Subcutaneous adipose tissue (tissue), 4 donors: Measurements from ENCODE around the gene CYP19A1. TPM values are rescaled to one million over a fixed set of nuclear protein-coding genes. Genes with fewer than 3 reads are reported as not detected.

Experiments used
- CTCF ChIP-seq: fragments of 450-650 bp; IDR thresholded peaks from one replicate; pipeline ENCODE4 v1.5.1; 2016; ENCODE audit warnings: low read depth, mild to moderate bottlenecking, control low read depth, antibody characterized with exemption, moderate library complexity
- total RNA-seq, 4 donors: library from RNA; depleted of rRNA; stranded (reverse); fragments of >200 nt; gene quantifications; one replicate each; pipeline ENCODE4 v1.1.0, GENCODE V29; 2016

Gene CYP19A1
- total RNA-seq, 4 donors from 2014 or later: 0.75 to 16.7 (median 8.3) TPM

- TF ChIP-seq CTCF: no peak
These were observed 151.5 kb downstream of the CYP19A1 start for GRCh38 chr15:51186891-51187290.

DNA sequence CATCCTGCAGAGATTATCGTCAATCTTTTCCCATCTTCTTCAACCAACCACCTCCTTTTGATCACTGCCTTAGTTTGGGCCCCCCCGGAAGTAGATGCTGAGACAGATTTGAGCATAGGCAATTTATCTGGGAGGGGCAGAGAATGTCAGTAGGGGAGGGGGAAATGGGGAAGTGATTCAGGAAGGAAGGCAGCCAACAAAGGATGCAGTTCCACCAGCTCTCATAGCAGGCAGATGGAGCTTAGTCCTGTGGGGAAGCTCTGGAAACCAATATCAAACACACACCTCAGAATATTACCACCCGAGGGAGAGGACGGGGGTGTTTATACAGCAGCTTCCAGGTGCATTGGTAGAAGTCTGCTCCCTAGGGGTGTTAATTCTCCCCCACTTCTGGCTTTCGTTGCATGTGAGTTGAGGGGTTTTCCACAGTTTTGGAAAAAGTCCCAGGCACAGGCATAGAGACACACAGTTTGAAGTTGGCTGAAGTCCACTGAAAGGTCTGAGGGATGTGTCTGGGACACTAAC lies 152.2 kb downstream of the CYP19A1 start:
- no peak for TF ChIP-seq CTCF

DNA sequence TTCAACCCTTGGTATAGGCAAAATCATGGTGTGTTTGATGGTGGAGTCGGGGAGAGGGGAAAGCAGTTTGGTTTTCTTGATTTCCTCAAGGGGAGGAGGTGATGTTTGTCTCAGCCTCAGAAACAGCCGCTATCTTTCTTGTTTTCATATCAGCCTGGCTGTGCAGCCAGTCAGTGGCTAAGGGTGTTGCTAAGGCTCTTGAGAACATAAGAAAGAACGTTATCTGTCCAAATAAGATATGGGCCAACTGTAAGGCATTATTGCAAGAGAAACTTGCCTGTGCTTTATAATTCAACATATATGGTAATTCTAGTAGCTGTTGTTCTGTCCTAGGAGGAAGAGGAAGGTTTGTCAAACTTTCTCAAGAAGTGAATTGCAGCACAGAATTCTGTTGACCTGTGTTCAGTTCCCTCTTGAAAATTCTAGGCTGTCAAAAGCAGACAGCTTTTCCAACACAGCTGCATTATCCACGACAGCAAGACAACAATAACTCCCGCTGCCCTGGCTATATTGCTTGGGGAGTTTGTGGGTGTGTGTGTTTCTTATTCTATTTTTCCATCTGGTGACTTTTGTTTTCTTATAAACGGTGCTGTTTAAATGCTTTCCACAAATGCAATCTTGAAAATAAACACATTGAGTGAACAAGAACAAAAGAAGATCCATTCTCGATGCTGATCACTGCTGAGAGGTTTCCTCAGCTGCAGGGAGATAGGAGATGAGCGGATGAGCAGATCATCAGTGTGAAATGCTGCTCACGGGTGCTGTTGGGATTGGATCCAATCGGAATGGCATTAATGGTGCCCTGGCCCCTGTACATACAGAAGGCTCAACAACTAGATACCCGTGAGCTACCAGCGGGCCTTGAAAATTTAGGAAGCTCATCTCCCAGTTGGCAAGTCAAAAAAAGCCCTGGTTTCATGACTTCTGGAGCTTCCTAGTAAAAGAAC lies 152.9 kb downstream of the CYP19A1 start:
- TF ChIP-seq CTCF: no peak

DNA sequence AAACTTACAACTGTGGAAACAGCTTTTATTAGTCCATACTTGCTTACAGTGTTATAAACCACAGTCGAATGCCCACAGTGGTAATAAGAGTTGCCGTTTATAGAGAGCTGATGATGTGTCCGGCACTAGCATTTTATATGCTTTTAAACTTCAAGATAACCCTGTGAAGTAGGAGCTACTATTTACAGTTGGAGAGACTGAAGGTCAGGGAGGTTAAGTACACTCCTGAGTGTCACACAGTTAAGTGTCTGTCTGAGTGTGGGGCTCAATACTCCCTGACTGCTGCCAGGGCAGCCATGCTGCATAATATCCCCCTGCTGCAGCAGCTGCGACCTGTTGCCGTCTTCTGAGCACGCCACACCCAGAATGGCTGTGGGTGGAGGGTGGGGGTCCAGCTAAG lies 153.8 kb downstream of the CYP19A1 start:
- TF ChIP-seq CTCF: no peak

DNA sequence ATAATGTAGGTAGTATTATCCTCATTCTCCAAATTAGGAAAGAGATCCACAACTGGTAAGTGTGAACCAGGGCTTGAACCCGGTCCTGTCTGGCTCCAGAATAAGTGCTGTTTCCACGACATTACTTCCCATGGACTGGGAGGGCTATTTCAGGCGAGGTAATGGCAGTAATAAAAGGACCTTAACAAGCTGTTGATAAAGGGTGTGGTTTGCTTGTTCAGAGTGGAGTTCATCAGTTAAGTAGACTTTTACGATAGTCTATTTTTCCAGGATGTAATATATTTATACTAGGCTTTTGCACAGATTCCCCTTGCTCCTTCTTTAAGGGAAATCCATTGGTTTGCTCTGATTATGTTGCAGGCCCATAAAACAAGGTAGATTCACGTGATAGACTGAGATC lies 155.3 kb downstream of the CYP19A1 start:
- no peak for TF ChIP-seq CTCF

- TF ChIP-seq CTCF: no peak
These were observed 156.5 kb downstream of the CYP19A1 start for GRCh38 chr15:51181905-51182304.

DNA sequence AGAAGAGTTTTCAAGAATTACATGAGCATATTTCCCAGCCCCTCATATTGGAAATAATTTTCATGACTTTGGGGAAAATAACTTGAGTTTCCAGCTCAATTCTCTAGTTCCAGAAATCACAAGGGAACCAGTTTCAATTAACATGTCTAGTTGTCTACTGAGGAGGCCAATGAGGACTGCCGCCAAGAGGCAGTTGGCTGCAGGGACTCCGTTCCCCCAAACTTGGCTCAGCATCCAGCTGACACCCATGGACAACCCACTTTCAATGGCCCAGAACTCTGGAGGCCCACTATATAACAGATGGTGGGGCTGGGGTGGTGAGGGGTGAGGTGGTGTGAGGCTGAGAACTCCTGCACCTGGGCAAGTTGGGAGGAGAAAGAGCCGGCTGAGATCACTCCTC lies 157.2 kb downstream of the CYP19A1 start:
- TF ChIP-seq CTCF: no peak
